GM12878 (cell line): Measurements from ENCODE around the gene STRA6. TPM values are rescaled to one million over a fixed set of nuclear protein-coding genes. Genes with fewer than 3 reads are reported as not detected.
A peak's percentile ranks its signal among the peaks of the same experiment; 100 is the strongest.

Experiments used
- ATAC-seq: fragments of 200-7000 bp; cut with Tn5 transposase; 3 replicates; pipeline ENCODE4 v1.9.1; 2020; ENCODE audit warnings: mild to moderate bottlenecking, moderate library complexity
- BruUV-seq: library from RNA; stranded (reverse); fragments of 400-500 nt; replicated peaks from 2 replicates; lab custom pipeline; 2021; lab: Mats Ljungman, UMichigan
- CTCF ChIA-PET: fragments of 300-600 bp; sonication (Branson Sonifier 250); formaldehyde crosslinking; extraction: SDS; loops from one replicate; lab custom pipeline; 2021; ENCODE audit warnings: inconsistent platforms; lab: Yijun Ruan, JAX
- POLR2A ChIA-PET: fragments of 350-600 bp; formaldehyde crosslinking; extraction: SDS; loops from one replicate; lab custom pipeline; 2021; ENCODE audit warnings: inconsistent platforms; lab: Charles Lee
- RAD21 ChIA-PET: fragments of 300-600 bp; sonication (Branson Sonifier 250); formaldehyde crosslinking; loops from one replicate; lab custom pipeline; 2023; ENCODE audit warnings: antibody characterized with exemption; ENCODE audit not compliant: unreplicated experiment; lab: Charles Lee
- SMC1A ChIA-PET: fragments of 300-600 bp; sonication (Branson Sonifier 250); formaldehyde crosslinking; loops from one replicate; lab custom pipeline; 2023; ENCODE audit not compliant: unreplicated experiment, uncharacterized antibody; lab: Charles Lee
- DNase-seq: peaks from one replicate; pipeline ENCODE4 v3.0.0-alpha.2; 2011; ENCODE audit warnings: low read depth, low spot score
- FAIRE-seq: peaks from 3 replicates; lab custom pipeline; 2011; peaks lifted over from hg19 to GRCh38; lab: Jason Lieb, UNC
- H2AFZ ChIP-seq: 2 replicates; pipeline ENCODE4 v1.6.0; 2011; ENCODE audit warnings: low read depth, low read length, control low read depth; ENCODE audit not compliant: control insufficient read depth
- H3K27ac ChIP-seq: 2 replicates; pipeline ENCODE4 v1.5.1; 2011; ENCODE audit warnings: control low read depth; ENCODE audit not compliant: control insufficient read depth, insufficient read depth
- H3K27me3 ChIP-seq, 2 experiments: replicated peaks in 1 of 2; 2 replicates each; pipeline versions ENCODE4 v1.6.0 to v1.6.1; 2011; ENCODE audit warnings: low read length in 1 of 2; ENCODE audit not compliant: control insufficient read depth in 2 of 2, insufficient read depth in 2 of 2
- H3K36me3 ChIP-seq, 2 experiments: 2 replicates each; pipeline ENCODE4 v1.5.1; 2011; ENCODE audit warnings: low read length in 1 of 2; ENCODE audit not compliant: control insufficient read depth in 2 of 2, insufficient read depth in 2 of 2
- H3K4me1 ChIP-seq: 2 replicates; pipeline ENCODE4 v1.6.1; 2011; ENCODE audit warnings: mild to moderate bottlenecking, low read length, moderate library complexity, mixed read lengths; ENCODE audit not compliant: control insufficient read depth, insufficient read depth
- H3K4me2 ChIP-seq: 2 replicates; pipeline ENCODE4 v1.6.0; 2011; ENCODE audit warnings: control low read depth; ENCODE audit not compliant: control insufficient read depth, insufficient read depth
- H3K4me3 ChIP-seq: fragments of 200-600 bp; sonication (generic); 2 replicates; pipeline ENCODE4 v1.5.1; 2016
- H3K79me2 ChIP-seq: 2 replicates; pipeline ENCODE4 v1.6.0; 2011; ENCODE audit warnings: low read length; ENCODE audit not compliant: control insufficient read depth, insufficient read depth
- H3K9ac ChIP-seq: 2 replicates; pipeline ENCODE4 v1.8.0; 2011; ENCODE audit warnings: low read length, control low read depth, mixed read lengths; ENCODE audit not compliant: control insufficient read depth, insufficient read depth
- H3K9me3 ChIP-seq: replicated peaks from 3 replicates; pipeline ENCODE4 v1.5.1; 2011; ENCODE audit warnings: mild to moderate bottlenecking, low read length; ENCODE audit not compliant: control insufficient read depth, insufficient read depth
- H4K20me1 ChIP-seq: 2 replicates; pipeline ENCODE4 v1.6.0; 2011; ENCODE audit not compliant: control insufficient read depth, insufficient read depth
- BMI1 ChIP-seq: fragments of 450-650 bp; IDR thresholded peaks from 2 replicates; pipeline ENCODE4 v1.6.1; 2016; ENCODE audit warnings: mild to moderate bottlenecking, moderate library complexity, borderline replicate concordance
- CBX3 ChIP-seq: fragments of 200-600 bp; sonication (generic); IDR thresholded peaks from 2 replicates; pipeline ENCODE4 v1.6.1; 2016; ENCODE audit warnings: low read depth, borderline replicate concordance
- CHD4 ChIP-seq: fragments of 200-600 bp; sonication (generic); IDR thresholded peaks from 2 replicates; pipeline ENCODE4 v1.6.1; 2016; ENCODE audit warnings: mild to moderate bottlenecking
- CREB1 ChIP-seq: IDR thresholded peaks from 2 replicates; pipeline ENCODE4 v1.6.1; 2012; ENCODE audit warnings: low read depth, mild to moderate bottlenecking, inconsistent platforms
- FOS ChIP-seq: IDR thresholded peaks from 3 replicates; pipeline ENCODE4 v1.6.1; 2011; ENCODE audit warnings: borderline replicate concordance; ENCODE audit not compliant: insufficient read length; ENCODE audit errors: extremely low read depth
- FOXK2 ChIP-seq: fragments of 450-650 bp; IDR thresholded peaks from 2 replicates; pipeline ENCODE4 v1.6.1; 2017; ENCODE audit warnings: mild to moderate bottlenecking, moderate library complexity
- HDAC2 ChIP-seq: fragments of 200-600 bp; sonication (generic); IDR thresholded peaks from 2 replicates; pipeline ENCODE4 v1.6.1; 2017
- KLF5 ChIP-seq: fragments of 450-650 bp; IDR thresholded peaks from 2 replicates; pipeline ENCODE4 v1.6.1; 2014; ENCODE audit warnings: mild to moderate bottlenecking; ENCODE audit not compliant: partially characterized antibody
- RAD21 ChIP-seq: IDR thresholded peaks from 2 replicates; pipeline ENCODE4 v1.6.1; 2011; ENCODE audit warnings: mild to moderate bottlenecking, low read depth, low read length, moderate library complexity; ENCODE audit not compliant: insufficient read depth
- SIX5 ChIP-seq: IDR thresholded peaks from 2 replicates; pipeline ENCODE4 v1.6.1; 2011; ENCODE audit warnings: mild to moderate bottlenecking, low read depth, low read length, moderate library complexity; ENCODE audit not compliant: severe bottlenecking
- SMC3 ChIP-seq: IDR thresholded peaks from 2 replicates; pipeline ENCODE4 v1.6.1; 2011; ENCODE audit warnings: low read length, improper control_type of control experiment, borderline replicate concordance
- SP1 ChIP-seq: IDR thresholded peaks from one replicate; pipeline ENCODE4 v1.6.1; 2011; ENCODE audit warnings: low read depth, low read length
- SPI1 ChIP-seq: IDR thresholded peaks from 2 replicates; pipeline ENCODE4 v1.6.1; 2011; ENCODE audit warnings: low read depth, mild to moderate bottlenecking, low read length, moderate library complexity, borderline replicate concordance; ENCODE audit not compliant: insufficient read depth
- SUPT20H ChIP-seq: IDR thresholded peaks from 2 replicates; pipeline ENCODE4 v1.6.1; 2011; ENCODE audit warnings: low read depth, mild to moderate bottlenecking, low read length, moderate library complexity, borderline replicate concordance; ENCODE audit not compliant: control insufficient read depth
- TAF1 ChIP-seq: IDR thresholded peaks from 2 replicates; pipeline ENCODE4 v1.6.1; 2011; ENCODE audit warnings: mild to moderate bottlenecking, low read depth, low read length, borderline replicate concordance
- ZNF384 ChIP-seq: IDR thresholded peaks from 2 replicates; pipeline ENCODE4 v1.6.1; 2012; ENCODE audit warnings: low read depth, mild to moderate bottlenecking, low read length, improper control_type of control experiment, borderline replicate concordance
- ZNF622 ChIP-seq: fragments of 450-650 bp; IDR thresholded peaks from 2 replicates; pipeline ENCODE4 v1.6.1; 2017; ENCODE audit warnings: mild to moderate bottlenecking, inconsistent platforms
- ZSCAN29 ChIP-seq: fragments of 450-650 bp; IDR thresholded peaks from 2 replicates; pipeline ENCODE4 v1.6.1; 2017; ENCODE audit warnings: mild to moderate bottlenecking, moderate library complexity
- WGBS: methylation state at CpG from one replicate; pipeline ENCODE4 v1.1.6; 2016; ENCODE audit warnings: low lambda C conversion rate; ENCODE audit not compliant: insufficient replicate concordance, insufficient coverage; ENCODE audit errors: missing lambda C conversion rate; 5-methylcytosine and 5-hydroxymethylcytosine counted together
- in situ Hi-C: fragments of 300-500 bp; cut with MboI; formaldehyde crosslinking; loops from 9 replicates; pipeline ENCODE4 v1.14.3; 2018; ENCODE audit warnings: mixed read lengths
- intact Hi-C: fragments of 100-400 bp; cut with micrococcal nuclease; formaldehyde crosslinking; loops from one replicate; pipeline ENCODE4 v1.14.2; 2022; ENCODE audit not compliant: unreplicated experiment
- polyA plus RNA-seq, 11 experiments: library from polyadenylated mRNA; depleted of rRNA in 4 of 11; unstranded in 6 of 11; stranded (reverse) in 5 of 11; fragments of >200 nt; fragmentation: Nextera tagmentation in 4 of 11; fragmentation: Illumina TruSeq in 1 of 11; extraction: Ambion mirVana in 4 of 11; extraction: Trizol in 1 of 11; gene quantifications; 1 replicate in 1 of 11; 2 replicates in 10 of 11; pipeline versions ENCODE4 v1.2.1 to v1.2.3, GENCODE V29; 2011 to 2016; ENCODE audit warnings: inconsistent platforms in 2 of 11, missing spikeins in 2 of 11, low read depth in 1 of 11
- total RNA-seq, 4 experiments: library from RNA; depleted of rRNA in 3 of 4; stranded (reverse); fragments of >200 nt in 3 of 4; fragmentation: Illumina TruSeq in 1 of 4; extraction: Trizol in 1 of 4; gene quantifications; 2 replicates each; pipeline versions ENCODE4 v1.2.1 to v1.2.3, GENCODE V29; 2013 to 2021
- TF ChIP-seq, protein P1 (sequence below): IDR thresholded peaks from 2 replicates; pipeline ENCODE4 v1.6.1; 2011; ENCODE audit warnings: low read depth, low read length, improper control_type of control experiment, borderline replicate concordance
- TF ChIP-seq, protein P2 (sequence below): fragments of 450-650 bp; IDR thresholded peaks from 2 replicates; pipeline ENCODE4 v1.6.1; 2017; ENCODE audit warnings: borderline replicate concordance

Gene STRA6
- total and polyA plus RNA-seq, 10 of the 15 experiments (the other 5 are each of a cell fraction or from before 2014, with no cell fraction given) = 0.31 to 10.8 (median 5.8) TPM

DNA sequence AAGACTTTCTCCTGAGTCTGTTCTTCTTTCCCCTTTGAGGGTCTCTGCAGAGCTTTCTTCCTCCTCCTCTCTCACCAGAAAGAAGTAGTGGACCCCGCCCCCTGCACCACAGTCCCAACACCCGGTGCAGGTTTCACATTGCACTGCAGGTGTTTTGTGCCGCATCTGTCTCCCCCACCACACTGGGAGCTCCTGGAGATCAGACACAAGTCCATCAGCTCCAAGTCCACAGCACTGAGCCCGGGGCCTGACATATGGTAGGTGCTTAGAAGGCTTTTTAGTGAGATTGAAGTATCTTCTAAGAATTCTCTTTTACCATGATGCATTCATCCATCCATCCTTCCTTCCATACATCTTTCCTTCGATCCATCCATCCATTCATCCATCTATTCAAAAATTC, 9.8 kb downstream of the STRA6 start:
- in situ Hi-C loops = no loop called here

More for the DNA sequence above, 9.8 kb downstream of the STRA6 start:
- Histone ChIP-seq H3K9me3 (no peaks in the 10 kb centered on the region), H3K36me3 (no peaks in the 10 kb centered on the region), H2AFZ (no peak overlapping the region), H4K20me1 (no peaks in the 10 kb centered on the region), H3K79me2 (no peaks in the 10 kb centered on the region), H3K27ac (no peak overlapping the region), H3K4me2 (no peak overlapping the region), H3K4me3 (no peak overlapping the region), H3K4me1 (peaks cover 20% of the 10 kb centered on the region), H3K9ac (no peak overlapping the region), H3K27me3 (no peaks in the 10 kb centered on the region)
- TF ChIP-seq SIX5 = no peak
- no peak for TF ChIP-seq BMI1
- TF ChIP-seq SP1 = no peak
- TF ChIP-seq RAD21 = no peak
- TF ChIP-seq SUPT20H = no peak
- no peak for TF ChIP-seq CHD4
- no peak for TF ChIP-seq SPI1
- TF ChIP-seq FOXK2 = no peak
- no peak for TF ChIP-seq ZSCAN29
- TF ChIP-seq CREB1 = no peak
- TF ChIP-seq, protein P1, sequence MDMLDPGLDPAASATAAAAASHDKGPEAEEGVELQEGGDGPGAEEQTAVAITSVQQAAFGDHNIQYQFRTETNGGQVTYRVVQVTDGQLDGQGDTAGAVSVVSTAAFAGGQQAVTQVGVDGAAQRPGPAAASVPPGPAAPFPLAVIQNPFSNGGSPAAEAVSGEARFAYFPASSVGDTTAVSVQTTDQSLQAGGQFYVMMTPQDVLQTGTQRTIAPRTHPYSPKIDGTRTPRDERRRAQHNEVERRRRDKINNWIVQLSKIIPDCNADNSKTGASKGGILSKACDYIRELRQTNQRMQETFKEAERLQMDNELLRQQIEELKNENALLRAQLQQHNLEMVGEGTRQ = no peak
- no peak for TF ChIP-seq KLF5
- TF ChIP-seq CBX3 = no peak
- TF ChIP-seq HDAC2 = no peak
- TF ChIP-seq, protein P2, sequence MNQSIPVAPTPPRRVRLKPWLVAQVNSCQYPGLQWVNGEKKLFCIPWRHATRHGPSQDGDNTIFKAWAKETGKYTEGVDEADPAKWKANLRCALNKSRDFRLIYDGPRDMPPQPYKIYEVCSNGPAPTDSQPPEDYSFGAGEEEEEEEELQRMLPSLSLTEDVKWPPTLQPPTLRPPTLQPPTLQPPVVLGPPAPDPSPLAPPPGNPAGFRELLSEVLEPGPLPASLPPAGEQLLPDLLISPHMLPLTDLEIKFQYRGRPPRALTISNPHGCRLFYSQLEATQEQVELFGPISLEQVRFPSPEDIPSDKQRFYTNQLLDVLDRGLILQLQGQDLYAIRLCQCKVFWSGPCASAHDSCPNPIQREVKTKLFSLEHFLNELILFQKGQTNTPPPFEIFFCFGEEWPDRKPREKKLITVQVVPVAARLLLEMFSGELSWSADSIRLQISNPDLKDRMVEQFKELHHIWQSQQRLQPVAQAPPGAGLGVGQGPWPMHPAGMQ = no peak
- no peak for TF ChIP-seq ZNF622
- TF ChIP-seq TAF1 = no peak
- no peak for TF ChIP-seq SMC3
- no peak for TF ChIP-seq ZNF384
- no peak for TF ChIP-seq FOS
- WGBS = 75% methylated on average over 5 of the region's 5 CpGs
- intact Hi-C loops = no loop called here
- ChIA-PET SMC1A (no interaction called here), CTCF (interaction anchor here (0.6 kb wide), 1 partner anchor 130 kb away, joined by 3 read pairs; no protein-coding TSS in a partner anchor), RAD21 (no interaction called here), POLR2A (interaction anchor here (0.6 kb wide), 1 partner anchor 10 kb away, joined by 3 read pairs; the partner anchor contains the start of gene STRA6)
- FAIRE-seq (peak; percentile 7), DNase-seq (no peak), ATAC-seq (no peak)
- no TSS peak for BruUV-seq
